Measurements from ENCODE around the gene TUBGCP5. TPM values are rescaled to one million over a fixed set of nuclear protein-coding genes. Genes with fewer than 3 reads are reported as not detected.

The TUBGCP5 gene
- total RNA-seq, 1 experiment from 2014 or later, result 17.9 TPM

DNA sequence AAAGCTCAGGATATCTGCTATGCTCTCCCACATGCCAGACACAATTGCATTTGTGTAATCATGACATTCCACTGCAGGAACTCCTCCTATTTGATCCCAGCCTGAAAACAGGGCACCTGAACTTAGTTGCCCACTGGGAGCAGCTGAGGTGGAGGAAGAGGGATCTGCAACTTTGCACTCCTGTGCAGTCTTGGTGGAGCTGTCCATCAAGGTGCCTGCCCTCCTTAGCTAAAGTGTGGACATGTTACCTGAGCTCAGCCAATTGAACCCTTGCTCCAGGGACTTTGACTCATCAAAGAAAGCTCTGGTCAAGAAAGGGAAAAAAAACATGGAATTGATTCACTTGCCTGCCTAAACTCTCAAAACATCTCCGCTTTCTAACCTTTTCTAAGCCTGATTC, 33.3 kb upstream of the TUBGCP5 start:
- H3K36me3 ChIP-seq (ENCODE audit: insufficient read depth, low read length), result no peaks in the 10 kb centered on the region
- H2AFZ ChIP-seq (ENCODE audit: low read length), result no peak overlapping the region
- H3K27ac ChIP-seq (ENCODE audit: low read length), result no peak overlapping the region
- no peaks in the 10 kb centered on the region for H3K9me2 ChIP-seq (replicated peaks; ENCODE audit: insufficient read depth, low read length)
- H3K9me3 ChIP-seq (ENCODE audit: low read length), result no peaks in the 10 kb centered on the region
- H3K4me3 ChIP-seq (ENCODE audit: low read length), result no peak overlapping the region
- no peaks in the 10 kb centered on the region for H3K4me1 ChIP-seq (ENCODE audit: low read length)
- DNase-seq, result no peak
- H4K20me1 ChIP-seq (ENCODE audit: insufficient read depth, low read depth, low read length), result no peaks in the 10 kb centered on the region
- H3K79me2 ChIP-seq (ENCODE audit: low read length), result no peaks in the 10 kb centered on the region
- no peaks in the 10 kb centered on the region for H3K27me3 ChIP-seq (ENCODE audit: low read length)
- H3K9ac ChIP-seq (ENCODE audit: low read length), result no peak overlapping the region
- no peak overlapping the region for H3K4me2 ChIP-seq (ENCODE audit: low read depth, low read length, poor library complexity, severe bottlenecking)

- Histone ChIP-seq H3K9ac (ENCODE audit: low read length) (no peak overlapping the region), H2AFZ (ENCODE audit: low read length) (no peak overlapping the region), H4K20me1 (ENCODE audit: insufficient read depth, low read depth, low read length) (no peaks in the 10 kb centered on the region), H3K4me2 (ENCODE audit: low read depth, low read length, poor library complexity, severe bottlenecking) (no peak overlapping the region), H3K9me2 (replicated peaks; ENCODE audit: insufficient read depth, low read length) (no peaks in the 10 kb centered on the region), H3K9me3 (ENCODE audit: low read length) (no peaks in the 10 kb centered on the region), H3K79me2 (ENCODE audit: low read length) (no peaks in the 10 kb centered on the region), H3K4me1 (ENCODE audit: low read length) (no peaks in the 10 kb centered on the region), H3K27me3 (ENCODE audit: low read length) (no peaks in the 10 kb centered on the region), H3K4me3 (ENCODE audit: low read length) (no peak overlapping the region), H3K36me3 (ENCODE audit: insufficient read depth, low read length) (no peaks in the 10 kb centered on the region), H3K27ac (ENCODE audit: low read length) (no peak overlapping the region)
- no peak for DNase-seq
Observed at GRCh38 chr15:23069496-23070166, 30.3 kb upstream of the TUBGCP5 start.

DNA sequence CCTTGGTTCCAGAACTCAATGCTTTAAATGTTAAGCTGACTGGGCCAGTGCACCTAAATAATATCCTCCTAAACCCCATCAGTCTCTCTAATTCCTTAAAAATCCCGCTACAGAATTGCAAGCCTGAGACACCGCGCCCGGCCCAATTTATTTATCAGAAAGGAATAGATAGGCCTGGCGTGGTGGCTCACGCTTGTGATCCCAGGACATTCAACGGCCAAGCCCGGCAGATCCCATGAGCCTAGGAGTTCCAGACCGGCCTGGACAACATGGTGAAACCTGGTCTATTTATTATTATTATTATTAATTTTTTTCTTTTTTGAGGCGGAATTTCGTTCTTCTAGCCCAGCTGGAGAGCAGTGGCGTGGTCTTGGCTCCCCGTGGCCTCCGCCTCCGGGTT, 28.0 kb upstream of the TUBGCP5 start:
- no peaks in the 10 kb centered on the region for H3K36me3 ChIP-seq (ENCODE audit: insufficient read depth, low read length)
- H3K4me2 ChIP-seq (ENCODE audit: low read depth, low read length, poor library complexity, severe bottlenecking), result no peak overlapping the region
- H3K79me2 ChIP-seq (ENCODE audit: low read length), result no peaks in the 10 kb centered on the region
- H3K9me3 ChIP-seq (ENCODE audit: low read length), result no peaks in the 10 kb centered on the region
- no peak overlapping the region for H3K27ac ChIP-seq (ENCODE audit: low read length)
- H3K27me3 ChIP-seq (ENCODE audit: low read length), result no peaks in the 10 kb centered on the region
- no peak for DNase-seq
- no peaks in the 10 kb centered on the region for H3K4me1 ChIP-seq (ENCODE audit: low read length)
- H3K9ac ChIP-seq (ENCODE audit: low read length), result no peak overlapping the region
- H3K9me2 ChIP-seq (replicated peaks; ENCODE audit: insufficient read depth, low read length), result no peaks in the 10 kb centered on the region
- H2AFZ ChIP-seq (ENCODE audit: low read length), result no peak overlapping the region
- no peaks in the 10 kb centered on the region for H4K20me1 ChIP-seq (ENCODE audit: insufficient read depth, low read depth, low read length)
- H3K4me3 ChIP-seq (ENCODE audit: low read length), result no peak overlapping the region

- H3K9me3 ChIP-seq (ENCODE audit: low read length), result no peaks in the 10 kb centered on the region
- no peaks in the 10 kb centered on the region for H3K27me3 ChIP-seq (ENCODE audit: low read length)
- no peaks in the 10 kb centered on the region for H3K79me2 ChIP-seq (ENCODE audit: low read length)
- no peaks in the 10 kb centered on the region for H3K9me2 ChIP-seq (replicated peaks; ENCODE audit: insufficient read depth, low read length)
- no peaks in the 10 kb centered on the region for H3K36me3 ChIP-seq (ENCODE audit: insufficient read depth, low read length)
- no peak overlapping the region for H3K27ac ChIP-seq (ENCODE audit: low read length)
- H2AFZ ChIP-seq (ENCODE audit: low read length), result no peak overlapping the region
- H3K4me1 ChIP-seq (ENCODE audit: low read length), result no peaks in the 10 kb centered on the region
- H4K20me1 ChIP-seq (ENCODE audit: insufficient read depth, low read depth, low read length), result no peaks in the 10 kb centered on the region
- H3K4me3 ChIP-seq (ENCODE audit: low read length), result no peak overlapping the region
- no peak for DNase-seq
- H3K9ac ChIP-seq (ENCODE audit: low read length), result no peak overlapping the region
- H3K4me2 ChIP-seq (ENCODE audit: low read depth, low read length, poor library complexity, severe bottlenecking), result no peak overlapping the region
Observed at GRCh38 chr15:23065836-23066235, 26.5 kb upstream of the TUBGCP5 start.

DNA sequence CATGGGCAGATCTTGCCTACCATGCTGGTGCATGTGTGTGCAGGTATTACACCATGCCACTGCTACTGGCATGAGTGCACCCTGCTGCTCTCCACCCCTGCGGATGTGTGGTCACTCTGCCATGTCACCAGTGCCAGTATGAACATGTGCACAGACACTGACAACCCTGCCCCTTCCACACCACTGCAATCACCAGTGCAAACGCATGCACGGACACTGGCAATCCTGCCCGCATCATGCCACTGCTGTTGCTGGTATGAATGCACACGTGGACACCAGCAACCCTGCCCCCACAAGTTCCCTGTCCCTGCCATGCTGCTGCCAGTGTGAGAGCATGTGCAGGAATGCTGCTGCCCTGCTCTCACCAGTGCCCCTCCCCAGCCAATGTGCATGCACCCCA, 24.8 kb upstream of the TUBGCP5 start:
- no peaks in the 10 kb centered on the region for H3K9me3 ChIP-seq (ENCODE audit: low read length)
- no peaks in the 10 kb centered on the region for H3K36me3 ChIP-seq (ENCODE audit: insufficient read depth, low read length)

GRCh38 chr15:23057707-23058106, 18.3 kb upstream of the TUBGCP5 start:
- Histone ChIP-seq H3K79me2 (ENCODE audit: low read length) (no peaks in the 10 kb centered on the region), H3K4me3 (ENCODE audit: low read length) (no peak overlapping the region), H3K27ac (ENCODE audit: low read length) (no peak overlapping the region), H3K4me1 (ENCODE audit: low read length) (no peaks in the 10 kb centered on the region), H3K27me3 (ENCODE audit: low read length) (no peaks in the 10 kb centered on the region), H3K9me2 (replicated peaks; ENCODE audit: insufficient read depth, low read length) (no peaks in the 10 kb centered on the region), H3K36me3 (ENCODE audit: insufficient read depth, low read length) (no peaks in the 10 kb centered on the region), H3K9ac (ENCODE audit: low read length) (no peak overlapping the region), H4K20me1 (ENCODE audit: insufficient read depth, low read depth, low read length) (no peaks in the 10 kb centered on the region), H3K9me3 (ENCODE audit: low read length) (no peaks in the 10 kb centered on the region), H2AFZ (ENCODE audit: low read length) (no peak overlapping the region), H3K4me2 (ENCODE audit: low read depth, low read length, poor library complexity, severe bottlenecking) (no peak overlapping the region)
- DNase-seq, result no peak

More for the DNA sequence above, 24.8 kb upstream of the TUBGCP5 start:
- no peaks in the 10 kb centered on the region for H4K20me1 ChIP-seq (ENCODE audit: insufficient read depth, low read depth, low read length)
- H3K9ac ChIP-seq (ENCODE audit: low read length), result no peak overlapping the region
- no peak overlapping the region for H3K4me3 ChIP-seq (ENCODE audit: low read length)
- H3K4me2 ChIP-seq (ENCODE audit: low read depth, low read length, poor library complexity, severe bottlenecking), result no peak overlapping the region
- no peaks in the 10 kb centered on the region for H3K4me1 ChIP-seq (ENCODE audit: low read length)
- DNase-seq, result no peak
- H2AFZ ChIP-seq (ENCODE audit: low read length), result no peak overlapping the region
- no peak overlapping the region for H3K27ac ChIP-seq (ENCODE audit: low read length)
- H3K27me3 ChIP-seq (ENCODE audit: low read length), result no peaks in the 10 kb centered on the region
- no peaks in the 10 kb centered on the region for H3K79me2 ChIP-seq (ENCODE audit: low read length)
- no peaks in the 10 kb centered on the region for H3K9me2 ChIP-seq (replicated peaks; ENCODE audit: insufficient read depth, low read length)

DNA sequence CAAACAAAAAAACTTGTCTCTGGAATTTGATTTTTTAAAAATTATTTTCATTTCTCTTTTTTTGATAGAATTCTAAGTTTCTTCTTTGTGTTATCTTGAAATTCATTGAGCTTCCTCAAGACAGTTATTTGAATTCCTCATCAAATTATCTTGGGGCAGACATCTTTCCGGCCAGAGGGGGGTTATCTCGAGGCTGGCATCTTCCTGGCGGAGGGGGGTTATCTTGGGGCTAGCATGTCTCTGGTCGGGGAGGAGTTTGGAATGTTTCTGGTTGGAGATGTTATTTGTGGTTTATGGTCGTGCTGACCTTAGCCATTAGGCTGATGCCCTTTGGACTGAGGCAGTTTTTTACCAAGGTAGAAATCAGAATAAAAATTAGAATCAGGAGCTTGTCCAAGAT, 15.9 kb upstream of the TUBGCP5 start:
- no peak overlapping the region for H3K9ac ChIP-seq (ENCODE audit: low read length)
- no peaks in the 10 kb centered on the region for H3K36me3 ChIP-seq (ENCODE audit: insufficient read depth, low read length)
- H3K4me2 ChIP-seq (ENCODE audit: low read depth, low read length, poor library complexity, severe bottlenecking), result no peak overlapping the region
- no peaks in the 10 kb centered on the region for H3K79me2 ChIP-seq (ENCODE audit: low read length)
- no peak overlapping the region for H3K4me3 ChIP-seq (ENCODE audit: low read length)
- H3K9me2 ChIP-seq (replicated peaks; ENCODE audit: insufficient read depth, low read length), result no peaks in the 10 kb centered on the region
- H2AFZ ChIP-seq (ENCODE audit: low read length), result no peak overlapping the region
- no peaks in the 10 kb centered on the region for H3K27me3 ChIP-seq (ENCODE audit: low read length)
- no peaks in the 10 kb centered on the region for H4K20me1 ChIP-seq (ENCODE audit: insufficient read depth, low read depth, low read length)
- no peaks in the 10 kb centered on the region for H3K9me3 ChIP-seq (ENCODE audit: low read length)
- DNase-seq, result no peak
- H3K27ac ChIP-seq (ENCODE audit: low read length), result no peak overlapping the region
- no peaks in the 10 kb centered on the region for H3K4me1 ChIP-seq (ENCODE audit: low read length)

- Histone ChIP-seq H3K9me3 (ENCODE audit: low read length) (no peaks in the 10 kb centered on the region), H3K27me3 (ENCODE audit: low read length) (no peaks in the 10 kb centered on the region), H3K4me1 (ENCODE audit: low read length) (no peaks in the 10 kb centered on the region), H3K27ac (ENCODE audit: low read length) (no peak overlapping the region), H3K36me3 (ENCODE audit: insufficient read depth, low read length) (no peaks in the 10 kb centered on the region), H3K9ac (ENCODE audit: low read length) (no peak overlapping the region), H3K4me2 (ENCODE audit: low read depth, low read length, poor library complexity, severe bottlenecking) (no peak overlapping the region), H3K4me3 (ENCODE audit: low read length) (no peak overlapping the region), H2AFZ (ENCODE audit: low read length) (no peak overlapping the region), H3K9me2 (replicated peaks; ENCODE audit: insufficient read depth, low read length) (no peaks in the 10 kb centered on the region), H4K20me1 (ENCODE audit: insufficient read depth, low read depth, low read length) (no peaks in the 10 kb centered on the region), H3K79me2 (ENCODE audit: low read length) (no peaks in the 10 kb centered on the region)
- no peak for DNase-seq
Observed at GRCh38 chr15:23052522-23052921, 13.2 kb upstream of the TUBGCP5 start.
